Cardiac fibroblast (primary cell): ENCODE measurements around the gene CA14.

Experiments
- DNase-seq, 2 donors: peaks; one replicate each; pipeline versions ENCODE4 v3.0.0 to v3.0.0-alpha.2; 2010; ENCODE audit warnings: low read depth in 2 of 2
- H3K4me3 ChIP-seq, 2 donors: replicated peaks in 1 of 2; 1 replicate in 1 of 2; 2 replicates in 1 of 2; pipeline ENCODE4 v1.5.1; 2011; ENCODE audit warnings: low read depth in 2 of 2, low read length in 2 of 2, mild to moderate bottlenecking in 2 of 2, moderate library complexity in 1 of 2
- CTCF ChIP-seq: IDR thresholded peaks from one replicate; pipeline ENCODE4 v1.5.1; 2011; ENCODE audit warnings: low read depth, mild to moderate bottlenecking, low read length, inconsistent platforms

Gene CA14

GRCh38 chr1:150261367-150261766 is 3.8 kb downstream of the CA14 start:
- H3K4me3 ChIP-seq, result no peak overlapping the region
- no peak for DNase-seq
- TF ChIP-seq CTCF, result no peak

- TF ChIP-seq CTCF, result no peak
- H3K4me3 ChIP-seq, result no peak overlapping the region
- no peak for DNase-seq
Observed at GRCh38 chr1:150262388-150263320, 5.1 kb downstream of the CA14 start.

- TF ChIP-seq CTCF, result no peak
- H3K4me3 ChIP-seq, result no peak overlapping the region
- DNase-seq, result no peak
Observed at GRCh38 chr1:150263549-150263948, 6.0 kb downstream of the CA14 start.

GRCh38 chr1:150267896-150268295 is 10.3 kb downstream of the CA14 start:
- DNase-seq, result peak in 1 of 2 donors; percentile 3
- H3K4me3 ChIP-seq, result peak overlapping the region; percentile 90 to 98
- TF ChIP-seq CTCF, result no peak

- DNase-seq, result peak; percentile 27 to 55
Observed at GRCh38 chr1:150268340-150268704, 10.7 kb downstream of the CA14 start.

GRCh38 chr1:150268705-150269403 is 11.3 kb downstream of the CA14 start, which contains the start of gene APH1A:
TSS of gene APH1A (minus strand) at chr1:150269016. CDS start at chr1:150268810, 206 bp downstream.
- no peak for TF ChIP-seq CTCF
- DNase-seq, result peak; percentile 97 to 98
- peak within 1 kb of the TSS; percentile 90 to 98 for H3K4me3 ChIP-seq

More at GRCh38 chr1:150268340-150268704, 10.7 kb downstream of the CA14 start:
- no peak for TF ChIP-seq CTCF
- peak overlapping the region; percentile 90 to 98 for H3K4me3 ChIP-seq
